Measurements from ENCODE around the gene LGALS3.

Gene LGALS3

DNA sequence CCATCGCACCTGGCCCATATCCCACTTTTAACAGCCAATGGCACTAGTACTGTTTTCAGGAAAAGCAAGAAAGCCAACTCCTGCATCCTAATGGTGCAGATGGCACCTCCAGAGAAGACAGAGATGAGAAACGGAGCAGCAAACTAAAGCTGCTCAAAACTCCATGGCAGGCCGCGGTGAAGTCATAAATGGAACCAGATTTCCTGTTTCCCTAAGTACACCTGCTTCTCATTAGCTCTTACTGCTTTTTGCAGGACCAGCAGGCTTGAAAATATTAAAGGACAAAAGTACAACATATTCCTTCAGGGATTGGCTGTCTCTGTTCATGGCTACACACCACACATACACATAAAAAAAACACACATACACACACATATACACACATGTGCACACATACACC, 36.7 kb upstream of the LGALS3 start:
- ChIA-PET CTCF (interaction anchor here (0.6 to 1.2 kb wide), 3 partner anchors 28 to 1089 kb away, joined by 4 to 10 read pairs (median 4); no protein-coding TSS in a partner anchor), POLR2A (interaction anchor here (0.8 to 1.3 kb wide), 4 partner anchors 11 to 65 kb away, joined by 3 to 4 read pairs (median 3); partner anchors contain the start of genes MAPK1IP1L, SOCS4 and WDHD1)
- TF ChIP-seq L3MBTL2 (conservative IDR thresholded peaks at IDR 0.05) (no peak), FOXM1 (IDR thresholded peaks at IDR 0.05; ENCODE audit: borderline replicate concordance) (no peak), BHLHE40 (IDR thresholded peaks at IDR 0.05; ENCODE audit: borderline replicate concordance) (no peak), SUZ12 (IDR thresholded peaks at IDR 0.05) (no peak), ZNF384 (IDR thresholded peaks at IDR 0.05) (no peak), SP1 (IDR thresholded peaks at IDR 0.05) (no peak), HDGF (IDR thresholded peaks at IDR 0.05; ENCODE audit: borderline replicate concordance) (no peak), TARDBP (IDR thresholded peaks at IDR 0.05) (no peak), FOXK2 (IDR thresholded peaks at IDR 0.05) (no peak), FOXA1 (IDR thresholded peaks at IDR 0.05) (no peak), CTBP1 (IDR thresholded peaks at IDR 0.05; ENCODE audit: borderline replicate concordance) (no peak), NFRKB (IDR thresholded peaks at IDR 0.05) (no peak), PKNOX1 (IDR thresholded peaks at IDR 0.05) (no peak)
- no peak for DNase-seq (ENCODE audit: extremely low spot score)

DNA sequence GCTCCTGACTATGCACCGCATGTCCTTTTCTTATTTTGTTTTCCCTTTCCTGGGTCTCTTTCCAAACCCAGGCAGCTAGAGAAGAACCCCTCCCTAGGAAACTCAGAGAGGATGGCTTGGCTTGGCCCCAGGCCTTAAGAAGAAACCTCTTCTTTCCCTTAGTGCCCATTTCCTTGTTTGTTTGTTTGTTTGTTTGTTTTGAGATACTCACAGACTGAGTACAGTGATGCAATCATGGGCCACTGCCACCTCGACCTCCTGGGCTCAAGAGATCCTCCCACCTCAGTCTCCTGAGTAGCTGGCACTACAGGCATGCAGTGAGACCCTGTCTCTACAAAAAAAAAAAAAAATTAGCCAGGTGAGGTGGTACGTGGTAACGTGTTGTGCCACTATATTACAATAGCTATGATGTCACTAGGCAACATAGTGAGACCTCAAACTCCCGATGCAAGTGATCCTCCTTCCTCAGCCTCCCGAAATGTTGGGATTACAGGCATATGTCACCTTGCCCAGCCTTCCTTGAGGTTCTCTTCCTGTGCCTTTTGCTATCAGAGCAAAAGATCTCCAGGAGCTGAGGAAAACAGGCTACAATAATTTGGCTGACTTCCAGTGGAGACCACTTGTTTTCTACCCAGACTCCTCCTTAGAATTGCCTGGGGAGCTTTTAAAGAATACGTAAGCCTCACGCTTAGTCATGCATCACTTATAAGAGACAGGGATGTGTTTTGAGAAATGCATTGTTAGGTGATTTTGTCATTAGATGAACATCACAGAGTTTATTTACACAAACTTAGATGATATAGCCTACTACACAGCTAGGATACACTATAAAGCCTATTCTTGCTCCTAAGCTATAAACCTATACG, 34.5 kb upstream of the LGALS3 start:
- DNase-seq (ENCODE audit: extremely low spot score), result no peak
- ChIA-PET CTCF (interaction anchor here (0.9 to 1.9 kb wide), 4 partner anchors 8 to 66 kb away, joined by 3 to 6 read pairs (median 4); partner anchors contain the start of gene MAPK1IP1L), POLR2A (interaction anchor here (1.0 to 2.0 kb wide), 3 partner anchors 9 to 67 kb away, joined by 4 to 10 read pairs (median 10); partner anchors contain the start of genes SOCS4 and WDHD1)
- no peak for TF ChIP-seq FOXA1 (IDR thresholded peaks at IDR 0.05)

GRCh38 chr14:55097881-55098560, 31.0 kb upstream of the LGALS3 start:
- no peak for TF ChIP-seq NFRKB (IDR thresholded peaks at IDR 0.05)
- no peak for TF ChIP-seq FOXA1 (IDR thresholded peaks at IDR 0.05)
- TF ChIP-seq SP1 (IDR thresholded peaks at IDR 0.05), result no peak
- no peak for TF ChIP-seq PKNOX1 (IDR thresholded peaks at IDR 0.05)
- no peak for TF ChIP-seq L3MBTL2 (conservative IDR thresholded peaks at IDR 0.05)
- TF ChIP-seq CTBP1 (IDR thresholded peaks at IDR 0.05; ENCODE audit: borderline replicate concordance), result no peak
- TF ChIP-seq BHLHE40 (IDR thresholded peaks at IDR 0.05; ENCODE audit: borderline replicate concordance), result no peak
- TF ChIP-seq LEF1 (IDR thresholded peaks at IDR 0.05; ENCODE audit: borderline replicate concordance), result no peak
- TF ChIP-seq ELF4 (IDR thresholded peaks at IDR 0.05), result no peak
- no peak for TF ChIP-seq FOXK2 (IDR thresholded peaks at IDR 0.05)
- TF ChIP-seq TARDBP (IDR thresholded peaks at IDR 0.05), result no peak
- CTCF ChIA-PET, result no interaction called here
- POLR2A ChIA-PET, result interaction anchor here (1.4 kb wide), 1 partner anchor 46 kb away, joined by 7 read pairs; the partner anchor contains the start of gene MAPK1IP1L
- DNase-seq (ENCODE audit: extremely low spot score), result no peak

- TF ChIP-seq TARDBP (IDR thresholded peaks at IDR 0.05) (no peak), ARNT (IDR thresholded peaks at IDR 0.05) (no peak), L3MBTL2 (conservative IDR thresholded peaks at IDR 0.05) (no peak), ELF4 (IDR thresholded peaks at IDR 0.05) (no peak), CTBP1 (IDR thresholded peaks at IDR 0.05; ENCODE audit: borderline replicate concordance) (no peak), ZNF384 (IDR thresholded peaks at IDR 0.05) (no peak), FOXA1 (IDR thresholded peaks at IDR 0.05) (no peak), NFRKB (IDR thresholded peaks at IDR 0.05) (no peak), PKNOX1 (IDR thresholded peaks at IDR 0.05) (no peak), SUZ12 (IDR thresholded peaks at IDR 0.05) (no peak), FOXK2 (IDR thresholded peaks at IDR 0.05) (no peak)
- no peak for DNase-seq (ENCODE audit: extremely low spot score)
- POLR2A ChIA-PET, result interaction anchor here (1.4 kb wide), 1 partner anchor 47 kb away, joined by 7 read pairs; the partner anchor contains the start of gene MAPK1IP1L
- CTCF ChIA-PET, result no interaction called here
These were observed 30.5 kb upstream of the LGALS3 start for GRCh38 chr14:55098561-55098898.

DNA sequence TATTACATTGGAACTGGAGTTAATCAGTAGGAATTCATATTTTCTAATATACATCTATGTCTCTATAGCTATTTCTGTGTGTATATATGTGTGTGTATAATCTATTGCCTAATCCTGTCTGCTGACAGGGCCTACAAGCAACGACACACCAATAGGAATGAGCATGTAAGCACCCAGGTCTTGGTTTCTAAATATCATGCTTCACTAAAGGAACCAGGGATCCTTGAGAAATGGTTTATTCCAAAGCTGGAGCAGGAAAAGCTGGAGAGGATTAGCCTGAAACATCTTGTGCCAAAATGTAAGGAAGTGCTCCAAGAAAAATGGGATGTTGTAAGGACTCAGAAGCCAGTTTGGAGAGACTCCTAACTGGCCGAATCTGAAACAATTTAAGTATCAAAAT, 29.3 kb upstream of the LGALS3 start:
- POLR2A ChIA-PET, result no interaction called here
- TF ChIP-seq ELF4 (IDR thresholded peaks at IDR 0.05) (no peak), BHLHE40 (IDR thresholded peaks at IDR 0.05; ENCODE audit: borderline replicate concordance) (no peak), FOXM1 (IDR thresholded peaks at IDR 0.05; ENCODE audit: borderline replicate concordance) (no peak), ARNT (IDR thresholded peaks at IDR 0.05) (no peak), SP1 (IDR thresholded peaks at IDR 0.05) (no peak), FOXK2 (IDR thresholded peaks at IDR 0.05) (no peak), SUZ12 (IDR thresholded peaks at IDR 0.05) (no peak), HDGF (IDR thresholded peaks at IDR 0.05; ENCODE audit: borderline replicate concordance) (no peak), L3MBTL2 (conservative IDR thresholded peaks at IDR 0.05) (no peak), LEF1 (IDR thresholded peaks at IDR 0.05; ENCODE audit: borderline replicate concordance) (no peak), NFRKB (IDR thresholded peaks at IDR 0.05) (no peak), TARDBP (IDR thresholded peaks at IDR 0.05) (no peak), FOXA1 (IDR thresholded peaks at IDR 0.05) (no peak), CTBP1 (IDR thresholded peaks at IDR 0.05; ENCODE audit: borderline replicate concordance) (no peak), PKNOX1 (IDR thresholded peaks at IDR 0.05) (no peak), ZNF384 (IDR thresholded peaks at IDR 0.05) (no peak)
- DNase-seq (ENCODE audit: extremely low spot score), result no peak
- CTCF ChIA-PET, result interaction anchor here (0.6 to 1.3 kb wide), 2 partner anchors 10 to 337 kb away, joined by 5 to 10 read pairs; no protein-coding TSS in a partner anchor
